Osteoblast (primary cell): ENCODE data around the gene LY86. TPM values are rescaled to one million over a fixed set of nuclear protein-coding genes. Genes with fewer than 3 reads are reported as not detected.

Source experiments
- DNase-seq: peaks from one replicate; pipeline ENCODE4 v3.0.0; 2011; ENCODE audit warnings: low spot score, mixed read lengths; ENCODE audit not compliant: insufficient read length; ENCODE audit errors: missing footprints
- H2AFZ ChIP-seq: 2 replicates; pipeline ENCODE4 v1.6.0; 2011; ENCODE audit warnings: mild to moderate bottlenecking, low read length
- H3K27ac ChIP-seq: 2 replicates; pipeline ENCODE4 v1.5.1; 2011; ENCODE audit warnings: mild to moderate bottlenecking, low read depth, low read length, moderate library complexity
- H3K27me3 ChIP-seq: 2 replicates; pipeline ENCODE4 v1.6.0; 2012; ENCODE audit warnings: mild to moderate bottlenecking, control low read depth, inconsistent platforms, low read length, moderate library complexity; ENCODE audit not compliant: insufficient read depth
- H3K36me3 ChIP-seq: 2 replicates; pipeline ENCODE4 v1.5.1; 2011; ENCODE audit warnings: mild to moderate bottlenecking, low read length, control low read depth, moderate library complexity; ENCODE audit not compliant: insufficient read depth
- H3K4me1 ChIP-seq: 2 replicates; pipeline ENCODE4 v1.5.1; 2011; ENCODE audit warnings: mild to moderate bottlenecking, low read length, control low read depth, moderate library complexity; ENCODE audit not compliant: insufficient read depth
- H3K4me2 ChIP-seq: 2 replicates; pipeline ENCODE4 v1.6.0; 2011; ENCODE audit warnings: mild to moderate bottlenecking, low read length; ENCODE audit not compliant: insufficient read depth
- H3K4me3 ChIP-seq: fragments of 200-600 bp; sonication (generic); 3 replicates; pipeline ENCODE4 v1.5.1; 2012; ENCODE audit warnings: mild to moderate bottlenecking, low read length, inconsistent platforms; ENCODE audit not compliant: insufficient read depth
- H3K79me2 ChIP-seq: 2 replicates; pipeline ENCODE4 v1.6.0; 2012; ENCODE audit warnings: mild to moderate bottlenecking, low read length, control low read depth, inconsistent platforms; ENCODE audit not compliant: insufficient read depth
- H3K9me3 ChIP-seq: 2 replicates; pipeline ENCODE4 v1.5.1; 2011; ENCODE audit warnings: low read depth, low read length, control low read depth
- H4K20me1 ChIP-seq: 2 replicates; pipeline ENCODE4 v1.6.0; 2012; ENCODE audit warnings: mild to moderate bottlenecking, low read length, control low read depth; ENCODE audit not compliant: insufficient read depth
- total RNA-seq: library from RNA; depleted of rRNA; stranded (reverse); fragments of >200 nt; gene quantifications from 2 replicates; pipeline ENCODE4 v1.2.3, GENCODE V29; 2012
- TF ChIP-seq, protein P1 (sequence below): IDR thresholded peaks from 2 replicates; pipeline ENCODE4 v1.5.1; 2011; ENCODE audit warnings: mild to moderate bottlenecking, low read depth, low read length, moderate library complexity; ENCODE audit errors: extremely low read depth

LY86 gene
- total RNA-seq, 1 donor = not detected

DNA sequence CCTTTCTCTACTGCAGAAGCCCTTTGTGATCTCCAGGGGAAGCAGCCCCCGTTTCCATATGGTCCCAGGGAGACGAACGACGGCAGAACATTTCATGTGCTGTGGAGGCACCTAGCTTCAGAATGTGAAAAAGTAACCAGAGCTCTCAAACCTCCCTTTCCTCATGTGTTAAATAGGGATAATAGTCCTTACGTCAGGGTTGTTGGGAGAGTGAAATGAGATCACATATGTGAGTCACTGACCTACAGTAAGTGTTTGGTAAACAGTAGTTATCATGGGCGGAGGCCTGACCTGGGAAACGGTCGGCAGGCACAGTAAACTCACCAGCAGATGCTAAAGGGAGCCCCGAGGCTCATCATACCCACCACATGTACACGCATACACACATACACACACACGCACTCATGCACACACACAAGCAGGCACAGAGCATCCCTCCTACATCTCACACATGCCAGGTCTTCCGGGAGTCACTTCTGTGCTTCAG lies 89.7 kb downstream of the LY86 start:
- Histone ChIP-seq H3K27ac (no peak overlapping the region), H4K20me1 (no peaks in the 10 kb centered on the region), H3K27me3 (peaks cover under 1% of the 10 kb centered on the region), H2AFZ (no peak overlapping the region), H3K4me1 (no peaks in the 10 kb centered on the region), H3K4me3 (no peak overlapping the region), H3K4me2 (no peak overlapping the region), H3K9me3 (no peaks in the 10 kb centered on the region), H3K36me3 (no peaks in the 10 kb centered on the region), H3K79me2 (no peaks in the 10 kb centered on the region)
- DNase-seq = peak; percentile 86
- TF ChIP-seq, protein P1, sequence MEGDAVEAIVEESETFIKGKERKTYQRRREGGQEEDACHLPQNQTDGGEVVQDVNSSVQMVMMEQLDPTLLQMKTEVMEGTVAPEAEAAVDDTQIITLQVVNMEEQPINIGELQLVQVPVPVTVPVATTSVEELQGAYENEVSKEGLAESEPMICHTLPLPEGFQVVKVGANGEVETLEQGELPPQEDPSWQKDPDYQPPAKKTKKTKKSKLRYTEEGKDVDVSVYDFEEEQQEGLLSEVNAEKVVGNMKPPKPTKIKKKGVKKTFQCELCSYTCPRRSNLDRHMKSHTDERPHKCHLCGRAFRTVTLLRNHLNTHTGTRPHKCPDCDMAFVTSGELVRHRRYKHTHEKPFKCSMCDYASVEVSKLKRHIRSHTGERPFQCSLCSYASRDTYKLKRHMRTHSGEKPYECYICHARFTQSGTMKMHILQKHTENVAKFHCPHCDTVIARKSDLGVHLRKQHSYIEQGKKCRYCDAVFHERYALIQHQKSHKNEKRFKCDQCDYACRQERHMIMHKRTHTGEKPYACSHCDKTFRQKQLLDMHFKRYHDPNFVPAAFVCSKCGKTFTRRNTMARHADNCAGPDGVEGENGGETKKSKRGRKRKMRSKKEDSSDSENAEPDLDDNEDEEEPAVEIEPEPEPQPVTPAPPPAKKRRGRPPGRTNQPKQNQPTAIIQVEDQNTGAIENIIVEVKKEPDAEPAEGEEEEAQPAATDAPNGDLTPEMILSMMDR = no peak

DNA sequence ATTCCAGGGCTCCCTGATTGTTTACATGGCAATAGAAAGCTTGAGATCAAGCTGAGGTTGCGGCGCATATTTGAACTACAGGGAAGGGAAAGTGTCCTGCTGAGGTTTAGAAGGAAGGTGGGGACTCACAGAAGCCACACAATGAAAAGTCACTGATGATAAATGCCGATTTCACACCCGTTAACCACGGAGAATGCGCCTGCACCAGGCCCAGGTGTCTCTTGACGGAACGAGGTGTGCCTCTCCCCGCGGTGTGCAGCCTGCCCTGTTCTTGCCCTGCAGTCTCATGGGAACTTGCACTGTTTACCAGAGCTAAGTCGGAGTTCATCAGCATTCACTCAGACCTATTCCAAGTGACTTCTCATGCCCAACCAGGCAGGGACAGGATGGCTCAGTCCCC lies 90.3 kb downstream of the LY86 start:
- TF ChIP-seq, protein P1 = no peak
- DNase-seq = no peak
- Histone ChIP-seq H3K27me3 (peaks cover 6% of the 10 kb centered on the region), H4K20me1 (no peaks in the 10 kb centered on the region), H3K36me3 (no peaks in the 10 kb centered on the region), H3K4me2 (no peak overlapping the region), H3K4me1 (no peaks in the 10 kb centered on the region), H3K9me3 (no peaks in the 10 kb centered on the region), H3K79me2 (no peaks in the 10 kb centered on the region), H3K4me3 (no peak overlapping the region), H2AFZ (no peak overlapping the region), H3K27ac (no peak overlapping the region)

DNA sequence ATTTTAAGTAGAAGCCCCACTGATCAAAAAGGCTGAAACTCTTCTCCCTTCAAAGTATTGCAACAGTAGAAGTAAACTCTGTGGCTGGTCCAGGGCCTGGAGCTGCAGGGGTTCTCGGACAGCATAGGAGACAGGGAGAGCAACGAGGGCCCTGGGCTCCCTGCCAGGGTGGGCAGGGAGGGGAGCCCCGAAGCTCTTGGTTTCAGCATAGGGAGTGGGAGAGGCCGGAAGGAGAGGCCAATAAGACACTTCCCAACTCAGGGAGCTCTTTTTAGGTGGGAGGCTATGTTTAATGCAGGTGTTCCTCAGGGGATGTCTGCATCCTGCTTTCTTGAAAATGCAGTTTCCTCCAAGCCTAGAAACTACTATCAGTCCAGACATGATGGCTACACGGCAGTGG lies 91.1 kb downstream of the LY86 start:
- H3K27ac ChIP-seq = no peak overlapping the region
- no peaks in the 10 kb centered on the region for H3K79me2 ChIP-seq
- H3K4me1 ChIP-seq = no peaks in the 10 kb centered on the region
- TF ChIP-seq, protein P1 = no peak
- H3K36me3 ChIP-seq = no peaks in the 10 kb centered on the region
- no peak overlapping the region for H3K4me2 ChIP-seq
- no peaks in the 10 kb centered on the region for H4K20me1 ChIP-seq
- no peak overlapping the region for H2AFZ ChIP-seq
- no peak for DNase-seq
- peaks cover 13% of the 10 kb centered on the region for H3K27me3 ChIP-seq
- H3K9me3 ChIP-seq = no peaks in the 10 kb centered on the region
- H3K4me3 ChIP-seq = no peak overlapping the region

DNA sequence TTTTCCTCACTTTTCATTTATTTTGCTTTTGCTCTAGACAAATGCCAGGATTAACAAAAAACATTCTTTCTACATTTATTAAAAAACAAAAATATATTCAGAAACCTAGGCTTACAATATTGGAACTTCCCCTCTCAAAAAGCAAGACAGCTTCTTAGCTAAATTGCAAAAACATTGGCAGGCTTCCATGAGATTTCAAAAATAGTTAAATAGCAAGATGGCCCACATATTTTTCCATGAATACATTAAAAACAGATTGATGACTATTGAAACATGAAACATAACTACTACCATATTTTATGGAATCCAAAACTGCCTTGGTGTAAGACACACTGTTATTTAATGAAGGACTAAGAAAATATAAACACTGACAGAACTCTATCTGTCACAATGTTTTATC lies 92.0 kb downstream of the LY86 start:
- Histone ChIP-seq H3K9me3 (no peaks in the 10 kb centered on the region), H3K27me3 (peaks cover 16% of the 10 kb centered on the region), H4K20me1 (no peaks in the 10 kb centered on the region), H3K36me3 (no peaks in the 10 kb centered on the region), H3K4me1 (no peaks in the 10 kb centered on the region), H3K79me2 (no peaks in the 10 kb centered on the region), H3K27ac (no peak overlapping the region), H3K4me3 (no peak overlapping the region), H3K4me2 (no peak overlapping the region), H2AFZ (no peak overlapping the region)
- no peak for DNase-seq
- TF ChIP-seq, protein P1 = no peak
